Measurements from ENCODE around the gene PLXNA2.

PLXNA2 gene

DNA sequence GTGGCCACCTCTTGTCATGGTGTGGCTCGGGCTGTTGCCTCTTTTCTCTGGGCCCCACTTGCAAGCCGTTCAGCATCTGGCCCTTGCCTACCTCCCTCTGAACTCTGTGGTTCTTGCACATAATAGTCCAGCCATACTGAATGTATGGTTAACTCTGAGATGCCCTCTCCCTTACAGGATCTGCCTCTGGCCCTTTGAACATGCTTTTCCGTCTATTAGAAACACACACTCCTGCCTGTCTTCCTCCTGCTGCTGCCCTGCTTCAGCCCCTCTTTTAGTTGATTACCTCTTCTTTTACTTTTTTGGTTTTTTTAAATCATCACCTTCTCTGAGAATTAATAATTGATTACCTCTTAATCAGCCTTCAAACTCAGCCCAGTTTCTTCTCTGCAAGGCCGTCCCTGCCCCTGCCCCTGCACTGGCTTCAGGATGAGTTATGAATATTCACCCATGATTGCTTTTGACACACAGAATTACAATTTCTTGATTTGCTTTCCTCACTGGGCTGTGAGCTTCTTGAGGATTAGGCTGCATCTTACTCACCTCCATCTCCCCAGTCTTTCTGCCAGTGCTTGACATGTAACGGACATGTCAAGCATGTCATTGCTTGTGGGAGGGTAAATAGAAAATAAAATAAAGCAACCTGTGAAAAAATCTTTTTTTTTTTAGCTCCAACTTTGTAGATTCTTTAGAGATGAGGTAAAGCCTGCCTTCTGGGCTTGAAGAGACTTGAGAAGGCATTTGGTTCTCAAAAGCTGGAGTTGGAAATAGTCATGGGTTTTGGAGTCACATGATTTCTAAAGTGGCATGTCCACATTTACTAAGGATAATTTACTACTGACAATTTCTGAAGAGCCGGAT is 158.3 kb downstream of the PLXNA2 start:
- no peak for DNase-seq

DNA sequence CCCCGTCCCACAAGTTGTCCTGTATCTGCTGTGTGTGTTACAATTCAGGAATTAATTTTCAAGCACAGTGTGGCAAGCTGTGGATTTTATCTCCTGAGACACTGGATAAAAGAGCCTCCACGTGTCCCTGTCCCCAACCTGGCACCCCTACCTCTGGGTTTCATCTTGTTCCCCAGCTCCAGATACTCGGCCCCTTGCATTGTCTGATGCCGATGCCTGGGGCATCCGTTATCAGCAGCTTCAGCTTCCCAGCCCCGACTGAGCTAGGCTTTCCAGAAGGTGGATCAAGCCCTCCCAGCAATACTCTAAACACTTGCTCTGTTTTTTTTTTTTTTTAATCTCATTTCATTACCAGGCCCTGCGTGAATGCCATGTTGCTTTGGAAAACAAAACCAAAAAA is 159.4 kb downstream of the PLXNA2 start:
- DNase-seq: no peak

- no peak for DNase-seq
Observed at GRCh38 chr1:208084220-208084619, 160.0 kb downstream of the PLXNA2 start.

- DNase-seq: no peak
Observed at GRCh38 chr1:208083715-208084085, 160.5 kb downstream of the PLXNA2 start.

DNA sequence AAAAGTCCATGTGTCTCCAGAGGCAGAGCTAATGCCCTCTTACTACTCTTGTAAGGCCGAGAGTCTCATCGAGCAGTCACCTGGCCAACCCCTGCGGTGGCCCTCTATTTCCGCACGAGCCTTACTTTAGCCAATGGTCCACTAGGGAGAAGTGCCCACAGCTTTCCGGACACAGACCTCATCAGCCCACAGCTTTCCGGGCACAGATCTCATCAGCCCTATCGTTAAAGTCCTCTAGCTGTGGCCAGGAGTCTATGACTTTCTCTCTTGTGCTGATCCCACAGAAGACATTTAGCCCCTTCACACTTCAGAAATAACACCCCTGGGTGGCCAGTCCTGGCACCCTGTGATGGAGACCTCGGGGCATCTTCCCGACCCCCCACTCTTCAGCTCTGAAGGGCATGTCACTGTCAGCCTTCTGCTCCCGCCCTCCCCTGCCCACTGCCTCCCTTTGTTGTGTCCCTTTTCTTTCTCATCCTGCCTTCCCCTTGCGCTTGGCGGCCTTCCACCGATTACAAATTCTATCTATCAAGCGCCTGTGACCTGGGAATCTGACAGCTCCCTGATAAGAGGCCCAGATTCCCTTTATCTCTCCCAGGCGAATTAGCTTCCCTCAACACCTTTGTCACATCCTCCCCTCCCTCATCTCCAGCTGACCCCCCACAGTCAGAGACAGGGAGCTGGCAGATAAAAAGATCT is 161.0 kb downstream of the PLXNA2 start:
- no peak for DNase-seq

DNA sequence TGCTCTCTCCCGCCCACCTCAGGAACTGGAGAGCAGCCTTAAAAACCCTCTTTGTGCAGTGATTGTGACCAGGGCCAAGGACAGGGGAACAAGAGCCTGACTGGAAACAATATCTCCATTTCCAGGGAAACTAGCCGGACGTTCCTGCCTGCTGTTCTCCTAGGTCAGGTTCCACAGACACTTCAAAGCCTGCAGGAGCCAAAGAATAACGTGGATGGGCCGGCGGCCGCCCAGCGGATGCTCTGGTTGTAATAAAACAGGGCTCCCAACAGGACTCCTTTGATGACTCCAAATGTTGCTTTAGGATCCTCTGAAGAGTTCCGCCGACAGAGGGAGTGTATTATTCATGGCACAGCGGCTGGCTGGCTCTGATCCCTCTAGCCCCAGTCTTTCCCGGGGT is 162.2 kb downstream of the PLXNA2 start:
- DNase-seq: no peak

DNA sequence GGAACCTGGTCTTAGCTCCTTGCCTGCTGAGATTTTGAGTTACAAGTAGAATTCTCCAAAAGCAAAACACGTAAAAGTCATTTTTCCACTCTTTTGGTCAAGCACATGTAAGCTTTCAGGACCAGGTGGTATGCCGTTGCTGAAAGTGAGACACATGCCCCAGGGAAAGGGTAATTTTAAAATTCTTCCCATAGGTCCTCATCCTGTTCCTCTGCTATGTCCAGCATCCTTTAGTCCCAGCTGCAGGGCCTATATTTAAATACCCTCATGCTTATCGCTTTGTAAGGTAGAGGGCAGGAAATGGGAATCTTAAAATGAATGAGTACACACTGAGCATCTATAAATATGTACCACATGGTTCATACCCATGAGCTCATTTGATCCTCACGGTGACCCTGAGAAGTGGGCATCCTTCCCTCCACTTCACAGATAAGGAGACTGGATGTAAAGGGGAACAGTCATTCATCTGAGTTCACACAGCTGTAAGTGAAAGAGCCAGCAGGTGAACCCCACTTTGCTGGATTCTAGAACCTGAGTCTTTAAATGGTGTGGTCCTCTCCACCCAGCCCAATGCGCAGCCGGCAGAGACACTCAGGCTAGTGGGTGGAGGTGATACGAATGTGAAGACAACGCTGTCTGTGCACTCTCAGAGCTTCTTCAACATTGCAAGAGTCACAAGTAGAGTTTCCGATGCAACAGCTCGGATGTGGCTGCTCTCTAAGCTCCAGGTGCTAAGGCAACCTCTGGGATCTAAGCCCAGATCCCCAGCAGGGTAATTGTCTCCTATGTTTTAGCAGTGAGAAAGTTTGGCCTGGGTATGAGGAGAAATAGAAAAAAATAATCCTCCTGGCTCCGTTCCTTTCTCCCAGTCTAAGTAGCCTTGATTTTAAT is 163.5 kb downstream of the PLXNA2 start:
- DNase-seq: no peak

DNA sequence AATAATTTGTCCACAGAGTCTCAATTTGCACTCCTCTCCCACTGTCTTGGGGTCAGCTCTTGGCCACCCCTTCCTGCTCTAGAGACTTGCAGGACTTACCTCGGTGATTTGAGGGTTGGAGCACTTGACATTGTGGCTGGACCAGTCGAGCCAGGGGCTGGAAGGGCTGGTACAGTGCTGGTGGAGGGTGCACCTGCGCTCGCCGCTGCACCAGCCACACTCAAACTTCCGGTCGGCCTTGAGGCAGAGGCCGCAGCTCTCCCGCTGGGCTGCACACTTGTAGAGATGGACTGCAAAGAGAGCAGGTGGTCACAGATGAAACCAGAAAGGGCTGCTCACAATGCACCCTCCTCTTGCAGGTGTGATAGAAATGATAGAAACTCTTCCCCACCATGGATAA is 165.0 kb downstream of the PLXNA2 start:
- DNase-seq: no peak

DNA sequence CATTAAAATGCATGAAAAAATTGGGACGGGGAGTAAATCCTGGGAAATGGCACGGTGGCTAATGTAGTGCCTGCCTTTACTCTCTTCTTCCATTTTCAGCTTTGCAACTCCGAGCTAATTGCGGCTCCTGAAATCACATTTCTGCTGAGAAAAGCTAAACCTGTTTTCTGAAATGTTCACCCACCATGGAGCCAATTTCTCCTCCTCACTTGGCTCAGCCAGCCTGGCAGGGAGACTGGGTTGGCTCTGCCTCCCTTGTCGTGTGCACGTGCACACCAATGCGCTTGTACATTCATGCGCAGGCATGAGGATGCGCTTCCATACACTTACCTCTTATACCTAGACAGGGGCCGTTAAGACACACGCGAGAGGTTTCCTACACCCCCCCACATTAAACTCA is 165.4 kb downstream of the PLXNA2 start:
- DNase-seq: no peak

GRCh38 chr1:208077232-208078075 is 166.7 kb downstream of the PLXNA2 start:
- no peak for DNase-seq

DNA sequence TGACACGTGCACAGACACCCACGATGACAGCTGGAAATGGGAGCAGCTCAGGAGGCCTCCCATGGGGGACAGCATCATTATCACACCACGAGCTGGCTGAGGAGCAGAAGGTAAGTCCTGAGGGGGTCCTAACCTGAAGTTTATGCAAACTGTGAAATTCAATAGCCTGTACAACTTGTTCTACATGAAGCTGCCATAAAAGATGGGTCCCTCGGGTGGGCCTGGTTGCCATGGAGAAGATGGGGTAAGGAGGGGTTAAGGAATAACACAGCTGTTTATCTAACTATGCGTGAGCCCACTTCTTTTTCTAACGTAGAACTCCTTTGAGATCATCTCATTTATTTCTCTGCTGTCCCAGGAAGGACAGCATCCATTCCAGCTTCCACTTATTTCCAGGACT is 169.8 kb downstream of the PLXNA2 start:
- DNase-seq: no peak

DNA sequence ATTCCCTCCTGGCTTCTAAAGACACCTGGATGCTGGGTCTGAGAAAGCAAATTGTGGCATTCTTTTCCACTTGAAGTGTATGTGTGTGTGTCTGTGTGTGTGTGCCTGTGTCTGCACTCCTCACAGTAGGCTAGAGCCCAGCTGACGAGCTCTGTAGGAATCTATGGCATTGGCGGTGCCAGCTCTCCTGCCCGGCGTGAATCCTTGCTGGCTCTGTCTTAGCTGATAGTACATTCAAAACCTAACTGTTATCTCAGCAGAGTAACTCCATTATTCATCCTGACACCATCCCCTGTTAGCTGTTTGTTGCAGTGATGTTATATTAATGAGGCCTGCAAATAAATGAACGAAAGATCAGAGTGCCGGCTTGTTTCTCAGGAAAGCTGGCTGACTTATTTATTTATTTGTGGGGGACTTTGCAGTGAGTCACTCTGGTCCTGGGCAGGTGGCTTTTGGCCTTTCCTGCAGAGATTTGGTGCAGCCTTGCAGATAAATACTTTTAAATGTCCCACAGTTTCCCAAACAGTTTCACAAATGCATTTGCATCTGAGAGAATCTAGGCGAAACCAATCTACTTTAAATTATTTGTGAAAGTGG is 172.7 kb downstream of the PLXNA2 start:
- DNase-seq: no peak

GRCh38 chr1:208069908-208070307 is 174.3 kb downstream of the PLXNA2 start:
- no peak for DNase-seq

GRCh38 chr1:208069317-208069716 is 174.9 kb downstream of the PLXNA2 start:
- no peak for DNase-seq

DNA sequence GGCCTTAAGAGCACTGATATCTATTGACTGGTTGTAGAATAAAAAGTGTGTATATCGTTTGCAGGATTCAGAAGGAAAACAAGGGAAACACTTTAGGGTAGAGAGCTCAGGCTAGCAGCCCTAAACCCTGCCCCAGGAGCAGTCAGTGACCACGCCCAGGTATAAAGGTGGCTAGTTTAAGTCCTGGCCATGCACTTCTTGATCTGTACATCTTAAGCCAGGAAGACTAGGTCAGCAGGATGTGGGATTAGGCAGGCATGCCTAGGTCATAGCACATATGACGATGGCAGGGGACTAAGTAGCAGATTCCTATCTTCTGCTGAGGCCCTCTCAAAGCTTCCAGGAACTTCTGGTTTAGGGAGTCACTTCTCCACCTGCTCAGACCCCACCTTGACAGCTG is 175.3 kb downstream of the PLXNA2 start:
- DNase-seq: no peak

DNA sequence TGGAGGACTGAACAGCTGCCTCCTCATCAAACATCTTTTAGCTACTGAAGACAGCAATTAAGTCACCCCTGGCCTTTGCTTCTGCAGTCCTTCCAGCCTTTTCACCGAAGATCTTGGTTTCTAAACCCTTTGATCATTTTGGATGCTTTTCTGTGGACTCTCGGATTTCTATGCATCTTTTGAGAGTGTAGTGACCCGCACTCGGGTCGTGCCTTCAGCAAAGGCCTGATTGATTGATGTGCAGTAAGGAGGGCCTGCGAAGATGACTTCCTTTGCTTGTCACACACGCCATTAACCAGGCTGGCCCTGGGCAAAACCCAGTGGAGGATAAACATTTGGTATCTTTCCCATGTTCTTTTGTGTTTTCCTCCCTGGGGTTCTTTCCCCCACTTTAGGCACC is 175.8 kb downstream of the PLXNA2 start:
- DNase-seq: no peak

- DNase-seq: no peak
Observed at GRCh38 chr1:208066583-208066982, 177.6 kb downstream of the PLXNA2 start.

DNA sequence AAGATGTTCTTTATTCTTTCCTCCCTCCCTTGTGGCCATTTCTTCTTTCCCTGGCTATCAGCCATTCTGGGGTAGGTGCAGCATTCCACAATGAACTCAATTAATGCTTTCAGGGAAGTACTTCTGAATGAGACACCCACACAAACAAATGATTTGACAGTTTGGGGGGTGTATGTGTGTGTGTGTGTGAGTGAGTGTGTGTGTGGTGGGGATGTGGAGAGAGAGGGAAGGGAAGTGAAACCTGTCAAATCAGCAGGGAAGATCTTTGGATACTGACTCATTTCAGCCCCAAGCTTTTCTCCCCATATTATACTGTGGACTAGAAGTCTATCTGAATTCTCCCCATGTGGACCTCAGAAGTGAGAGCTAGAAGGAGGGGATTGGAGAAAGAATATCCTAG is 178.3 kb downstream of the PLXNA2 start:
- DNase-seq: no peak

- no peak for DNase-seq
Observed at GRCh38 chr1:208061632-208062031, 182.6 kb downstream of the PLXNA2 start.

GRCh38 chr1:208061118-208061517 is 183.1 kb downstream of the PLXNA2 start:
- no peak for DNase-seq

DNA sequence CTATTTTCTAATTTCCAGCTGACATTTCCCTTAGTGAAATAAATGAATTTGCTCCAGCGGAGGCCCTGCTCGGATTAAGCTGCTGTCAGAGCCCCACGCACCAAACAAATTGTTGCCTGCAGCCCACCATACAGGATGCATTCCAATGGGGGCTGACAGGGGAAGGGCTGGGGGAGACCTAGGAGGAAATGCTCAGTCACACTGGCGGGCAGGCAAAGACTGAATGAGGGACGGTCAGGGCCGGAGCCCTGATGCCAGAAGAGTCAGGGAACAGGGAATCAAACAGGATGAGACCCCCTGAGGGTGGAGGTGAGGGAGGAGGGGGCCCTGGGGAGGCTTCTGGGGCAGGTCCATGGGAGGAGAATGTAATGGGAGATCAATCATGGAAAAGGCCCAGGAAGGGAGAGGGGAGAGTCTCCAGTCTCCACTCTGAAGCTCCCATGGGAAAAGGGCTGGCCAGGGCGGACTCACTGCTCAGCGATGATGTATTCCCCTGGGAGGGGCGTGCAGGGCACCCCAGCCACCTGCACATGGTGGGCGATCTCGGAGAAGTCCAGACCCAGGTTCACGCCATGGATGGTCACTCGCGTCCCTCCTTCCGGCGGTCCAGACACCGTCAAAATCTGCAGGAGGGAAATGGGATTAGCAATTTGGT is 183.8 kb downstream of the PLXNA2 start:
- no peak for DNase-seq
